GM19025 (cell line): ENCODE data around the gene APOD.

Experiments
- ATAC-seq: cut with Tn5 transposase; IDR thresholded peaks from one replicate; pipeline ENCODE4 v1.9.1; 2021; ENCODE audit warnings: mild to moderate bottlenecking, low read depth, moderate library complexity; ENCODE audit not compliant: unreplicated experiment

Gene APOD

GRCh38 chr3:195537995-195538394 lies 45.7 kb downstream of the APOD start:
- peak; percentile 64 for ATAC-seq

- ATAC-seq, result no peak
These were observed 48.4 kb downstream of the APOD start for GRCh38 chr3:195535293-195535692.

GRCh38 chr3:195532834-195533233 lies 50.9 kb downstream of the APOD start:
- no peak for ATAC-seq

- ATAC-seq, result no peak
These were observed 51.4 kb downstream of the APOD start for GRCh38 chr3:195532345-195532744.

GRCh38 chr3:195531683-195532082 lies 52.1 kb downstream of the APOD start:
- ATAC-seq, result no peak

- no peak for ATAC-seq
These were observed 57.2 kb downstream of the APOD start for GRCh38 chr3:195526492-195526891.

- no peak for ATAC-seq
These were observed 59.4 kb downstream of the APOD start for GRCh38 chr3:195524171-195524896.

- no peak for ATAC-seq
These were observed 61.3 kb downstream of the APOD start for GRCh38 chr3:195522254-195523023.
